Omental fat pad (tissue), 4 donors: ENCODE data around the gene ALKAL2. TPM values are rescaled to one million over a fixed set of nuclear protein-coding genes. Genes with fewer than 3 reads are reported as not detected.

Source experiments
- ATAC-seq: fragments of 150-250 bp; one replicate; pipeline ENCODE4 v1.9.1; 2016; ENCODE audit warnings: mild to moderate bottlenecking, moderate library complexity; ENCODE audit not compliant: low FRiP score
- DNase-seq: peaks from one replicate; pipeline ENCODE4 v3.0.0-alpha.2; 2019; ENCODE audit warnings: low spot score
- total RNA-seq, 4 donors: library from RNA; depleted of rRNA; stranded (reverse); fragments of >200 nt; gene quantifications; one replicate each; pipeline ENCODE4 v1.1.0, GENCODE V29; 2016
- TF ChIP-seq, protein P1 (sequence below), 3 donors: fragments of 450-650 bp; IDR thresholded peaks; one replicate each; pipeline ENCODE4 v1.5.1; 2016 to 2017; ENCODE audit warnings: antibody characterized with exemption in 3 of 3, mild to moderate bottlenecking in 3 of 3, moderate library complexity in 2 of 3

ALKAL2 gene
- total RNA-seq, 4 donors from 2014 or later: 4.8 to 45.6 (median 17.0) TPM

GRCh38 chr2:310994-311393, 23.1 kb upstream of the ALKAL2 start:
- TF ChIP-seq, protein P1, sequence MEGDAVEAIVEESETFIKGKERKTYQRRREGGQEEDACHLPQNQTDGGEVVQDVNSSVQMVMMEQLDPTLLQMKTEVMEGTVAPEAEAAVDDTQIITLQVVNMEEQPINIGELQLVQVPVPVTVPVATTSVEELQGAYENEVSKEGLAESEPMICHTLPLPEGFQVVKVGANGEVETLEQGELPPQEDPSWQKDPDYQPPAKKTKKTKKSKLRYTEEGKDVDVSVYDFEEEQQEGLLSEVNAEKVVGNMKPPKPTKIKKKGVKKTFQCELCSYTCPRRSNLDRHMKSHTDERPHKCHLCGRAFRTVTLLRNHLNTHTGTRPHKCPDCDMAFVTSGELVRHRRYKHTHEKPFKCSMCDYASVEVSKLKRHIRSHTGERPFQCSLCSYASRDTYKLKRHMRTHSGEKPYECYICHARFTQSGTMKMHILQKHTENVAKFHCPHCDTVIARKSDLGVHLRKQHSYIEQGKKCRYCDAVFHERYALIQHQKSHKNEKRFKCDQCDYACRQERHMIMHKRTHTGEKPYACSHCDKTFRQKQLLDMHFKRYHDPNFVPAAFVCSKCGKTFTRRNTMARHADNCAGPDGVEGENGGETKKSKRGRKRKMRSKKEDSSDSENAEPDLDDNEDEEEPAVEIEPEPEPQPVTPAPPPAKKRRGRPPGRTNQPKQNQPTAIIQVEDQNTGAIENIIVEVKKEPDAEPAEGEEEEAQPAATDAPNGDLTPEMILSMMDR (IDR thresholded peaks at IDR 0.05): no peak
- no peak for DNase-seq
- ATAC-seq: no peak

- TF ChIP-seq, protein P1 (IDR thresholded peaks at IDR 0.05): no peak
- ATAC-seq: no peak
- no peak for DNase-seq
Measured at GRCh38 chr2:309954-310510, 22.1 kb upstream of the ALKAL2 start.

DNA sequence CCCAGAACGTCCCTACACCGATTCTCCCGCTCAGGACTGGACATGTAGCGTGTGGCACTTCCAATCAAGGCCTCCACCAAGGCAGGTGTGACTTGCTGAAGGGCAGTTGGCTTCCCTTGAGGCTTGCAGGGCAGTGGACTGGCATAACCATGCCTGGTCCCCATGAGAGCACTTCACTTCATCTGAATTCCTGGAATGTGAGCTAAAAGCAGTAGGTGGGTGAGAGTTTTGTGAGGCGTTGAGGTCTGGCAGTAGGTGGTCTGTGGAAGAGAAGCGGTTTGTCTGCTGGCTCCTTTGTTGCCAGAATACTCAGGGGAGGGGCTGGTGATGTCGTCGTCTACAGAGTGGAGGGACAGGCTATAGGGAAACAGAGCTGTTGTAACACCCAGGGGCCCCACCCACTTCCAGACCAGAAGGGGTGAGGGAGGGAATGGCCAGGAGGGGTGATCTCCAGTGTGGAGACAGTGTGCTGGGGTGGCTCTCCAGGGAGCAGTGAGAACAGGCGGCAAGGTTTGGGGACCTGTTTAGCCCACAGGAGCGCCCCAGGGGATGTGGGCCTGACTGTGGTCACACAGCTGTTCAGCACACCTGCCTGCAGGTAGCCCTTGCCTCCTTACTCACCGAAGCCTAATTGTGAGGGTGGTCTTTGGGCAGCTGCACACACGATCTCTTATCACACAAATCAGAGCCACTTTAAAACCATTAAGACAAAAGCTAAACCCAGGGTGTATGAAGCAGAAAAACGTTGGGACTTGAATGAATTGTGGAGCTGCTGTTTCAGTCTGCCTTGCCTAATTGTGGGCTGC, 21.5 kb upstream of the ALKAL2 start:
- TF ChIP-seq, protein P1 (IDR thresholded peaks at IDR 0.05): no peak
- DNase-seq (no peak), ATAC-seq (no peak)

DNA sequence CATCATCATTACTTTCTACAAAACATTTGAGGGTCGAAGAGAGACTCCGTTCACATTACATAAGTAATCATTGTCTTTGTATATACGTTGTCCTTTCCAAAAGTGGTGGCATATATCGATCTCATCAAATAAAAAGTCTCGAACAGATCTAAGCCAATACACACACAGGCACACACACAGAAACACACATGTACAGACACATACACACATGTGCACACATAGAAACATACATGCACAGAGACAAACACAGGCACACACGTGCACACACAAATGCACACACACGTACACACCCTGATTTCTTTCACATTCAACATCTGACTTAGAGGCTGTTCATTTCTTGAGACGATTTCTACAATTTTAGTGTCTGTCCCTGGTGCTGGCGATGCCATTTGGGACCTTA, 17.5 kb upstream of the ALKAL2 start:
- TF ChIP-seq, protein P1 (IDR thresholded peaks at IDR 0.05): no peak
- ATAC-seq (no peak), DNase-seq (no peak)

DNA sequence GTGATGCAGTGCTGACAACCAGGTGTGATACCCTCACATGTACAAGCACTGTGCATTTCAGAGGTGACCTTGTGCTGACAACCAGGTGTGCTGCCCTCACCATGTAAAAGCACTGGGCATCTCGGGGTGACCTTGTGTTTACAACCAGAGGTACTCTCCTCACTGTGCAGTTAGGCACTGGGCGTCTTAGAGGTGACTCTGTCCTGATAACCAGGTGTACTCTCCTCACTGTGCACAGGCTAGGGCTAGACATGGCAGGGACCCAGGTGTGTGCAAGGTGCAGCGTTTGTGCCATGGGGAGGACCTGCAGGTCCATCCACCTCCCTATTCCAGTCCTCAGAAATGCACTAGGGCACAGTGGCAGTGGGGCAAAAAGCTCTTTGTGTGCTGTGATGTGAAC, 8.5 kb upstream of the ALKAL2 start:
- TF ChIP-seq, protein P1 (IDR thresholded peaks at IDR 0.05): no peak
- no peak for ATAC-seq
- DNase-seq: no peak

DNA sequence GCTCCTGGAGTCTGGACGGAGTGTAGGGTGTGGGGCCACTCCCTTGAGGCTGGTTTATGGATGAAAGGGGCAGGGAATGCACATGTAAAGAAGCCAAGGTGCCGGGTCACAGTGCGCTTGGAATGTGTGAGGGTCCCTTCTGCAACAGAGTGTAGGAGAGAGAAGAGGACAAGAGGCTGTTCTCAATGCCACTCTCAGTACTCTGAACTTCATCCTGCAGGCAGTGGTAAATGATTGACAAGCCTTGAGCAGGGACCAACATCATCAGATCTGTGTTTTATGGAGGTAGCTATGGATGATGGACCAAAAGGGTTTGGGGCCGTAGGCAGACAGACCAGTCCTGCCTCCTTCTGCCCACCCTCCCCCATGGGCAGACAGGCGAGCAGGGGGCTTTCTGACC, 7.2 kb upstream of the ALKAL2 start:
- ATAC-seq (no peak), DNase-seq (no peak)
- TF ChIP-seq, protein P1 (IDR thresholded peaks at IDR 0.05): no peak
